SK-N-SH (cell line): ENCODE measurements around the gene PLCH1. TPM values are rescaled to one million over a fixed set of nuclear protein-coding genes. Genes with fewer than 3 reads are reported as not detected.

Experiments used
- CTCF ChIA-PET: fragments of 300-600, 350-600 bp; formaldehyde crosslinking; extraction: SDS; loops from one replicate; lab custom pipeline; 2021; lab: Yijun Ruan, JAX
- POLR2A ChIA-PET: fragments of 350-600 bp; sonication (Branson Sonifier 250); formaldehyde crosslinking; extraction: SDS; loops from one replicate; lab custom pipeline; 2020; ENCODE audit warnings: antibody characterized with exemption, inconsistent platforms; lab: Yijun Ruan, JAX
- DNase-seq: peaks from one replicate; pipeline ENCODE4 v3.0.0; 2012
- H2AFZ ChIP-seq: fragments of 200-600 bp; sonication (generic); 2 replicates; pipeline ENCODE4 v1.8.1; 2016; ENCODE audit warnings: antibody characterized with exemption, mild to moderate bottlenecking, low read depth
- H3F3A ChIP-seq: fragments of 200-600 bp; sonication (generic); replicated peaks from 2 replicates; pipeline ENCODE3; 2016; ENCODE audit warnings: antibody characterized with exemption, mild to moderate bottlenecking; ENCODE audit not compliant: insufficient read depth
- H3K27ac ChIP-seq, 2 experiments: fragments of 200-500 bp in 1 of 2; fragments of 200-600 bp in 1 of 2; sonication (Bioruptor generic) in 1 of 2; sonication (generic), shearing (Covaris generic) in 1 of 2; 2 replicates each; pipeline versions ENCODE4 v1.5.1 to v1.6.1; 2014 to 2016; ENCODE audit warnings: low read depth in 2 of 2, inconsistent platforms in 1 of 2, low read length in 1 of 2, mild to moderate bottlenecking in 1 of 2, mixed read lengths in 1 of 2
- H3K27me3 ChIP-seq: fragments of 200-600 bp; sonication (generic), shearing (Covaris generic); 2 replicates; pipeline ENCODE4 v1.6.1; 2016; ENCODE audit warnings: mixed run types; ENCODE audit not compliant: insufficient read depth
- H3K36me3 ChIP-seq, 2 experiments: fragments of 200-500 bp in 1 of 2; fragments of 200-600 bp in 1 of 2; sonication (Bioruptor generic) in 1 of 2; sonication (generic) in 1 of 2; replicated peaks in 1 of 2; 2 replicates each; pipeline versions ENCODE3 to v1.5.1; 2014 to 2016; ENCODE audit warnings: low read length in 1 of 2, mild to moderate bottlenecking in 1 of 2; ENCODE audit not compliant: insufficient read depth in 2 of 2, control insufficient read depth in 1 of 2
- H3K4me1 ChIP-seq, 2 experiments: fragments of 200-500 bp in 1 of 2; fragments of 200-600 bp in 1 of 2; sonication (Bioruptor generic) in 1 of 2; sonication (generic), shearing (Covaris generic) in 1 of 2; 2 replicates each; pipeline versions ENCODE4 v1.5.1 to v1.6.1; 2014 to 2016; ENCODE audit warnings: low read depth in 1 of 2, low read length in 1 of 2, mixed run types in 1 of 2; ENCODE audit not compliant: insufficient read depth in 2 of 2, control insufficient read depth in 1 of 2
- H3K4me2 ChIP-seq: fragments of 200-600 bp; sonication (generic), shearing (Covaris generic); 2 replicates; pipeline ENCODE4 v1.6.1; 2017; ENCODE audit warnings: mixed run types
- H3K4me3 ChIP-seq, 2 experiments: fragments of 200-500 bp in 1 of 2; fragments of 200-600 bp in 1 of 2; sonication (Bioruptor generic) in 1 of 2; sonication (generic), shearing (Covaris generic) in 1 of 2; 2 replicates each; pipeline versions ENCODE4 v1.5.1 to v1.8.1; 2014 to 2016; ENCODE audit warnings: low read depth in 2 of 2, inconsistent platforms in 1 of 2, low read length in 1 of 2, mild to moderate bottlenecking in 1 of 2, mixed read lengths in 1 of 2, moderate library complexity in 1 of 2
- H3K79me2 ChIP-seq: fragments of 200-600 bp; sonication (generic); 2 replicates; pipeline ENCODE4 v1.8.1; 2017; ENCODE audit warnings: mild to moderate bottlenecking; ENCODE audit not compliant: insufficient read depth
- H3K9ac ChIP-seq: fragments of 200-600 bp; sonication (generic); 2 replicates; pipeline ENCODE4 v1.6.1; 2017; ENCODE audit warnings: mixed run types
- H3K9me2 ChIP-seq: fragments of 200-600 bp; sonication (generic); 2 replicates; pipeline ENCODE4 v1.6.1; 2017; ENCODE audit warnings: mixed run types
- H3K9me3 ChIP-seq: fragments of 200-600 bp; sonication (generic); 2 replicates; pipeline ENCODE4 v1.6.1; 2017; ENCODE audit warnings: mixed run types, mild to moderate bottlenecking, moderate library complexity
- H4K20me1 ChIP-seq: fragments of 200-600 bp; sonication (generic); 2 replicates; pipeline ENCODE4 v1.6.1; 2017; ENCODE audit warnings: mild to moderate bottlenecking, mixed run types; ENCODE audit not compliant: insufficient read depth
- EZH2phosphoT487 ChIP-seq: fragments of 200-600 bp; sonication (generic); IDR thresholded peaks from 2 replicates; pipeline ENCODE4 v1.6.1; 2017; ENCODE audit warnings: low read depth, mixed run types, mild to moderate bottlenecking, antibody characterized with exemption, moderate library complexity, borderline replicate concordance
- GATA2 ChIP-seq: sonication (generic); formaldehyde crosslinking; IDR thresholded peaks from 2 replicates; pipeline ENCODE4 v1.5.0; 2020; ENCODE audit warnings: mild to moderate bottlenecking, missing genetic modification reagents
- JUND ChIP-seq: IDR thresholded peaks from 2 replicates; pipeline ENCODE4 v1.4.0; 2012
- NRF1 ChIP-seq: IDR thresholded peaks from 2 replicates; pipeline ENCODE4 v1.6.1; 2012; ENCODE audit warnings: low read depth, mild to moderate bottlenecking, low read length
- POLR2AphosphoS5 ChIP-seq: IDR thresholded peaks from 2 replicates; pipeline ENCODE4 v1.6.1; 2012; ENCODE audit warnings: low read depth, low read length
- RAD21 ChIP-seq: IDR thresholded peaks from 2 replicates; pipeline ENCODE4 v1.6.1; 2012; ENCODE audit warnings: mild to moderate bottlenecking, low read length
- WGBS: methylation state at CpG from one replicate; pipeline ENCODE4 v1.1.6; 2017; ENCODE audit warnings: low lambda C conversion rate; 5-methylcytosine and 5-hydroxymethylcytosine counted together
- polyA plus RNA-seq, 3 experiments: library from polyadenylated mRNA; depleted of rRNA; stranded (reverse); fragments of >200 nt; gene quantifications; 2 replicates each; pipeline ENCODE4 v1.2.3, GENCODE V29; 2012
- TF ChIP-seq, protein P1 (sequence below): IDR thresholded peaks from 2 replicates; pipeline ENCODE4 v1.4.0; 2012; ENCODE audit warnings: low read depth, borderline replicate concordance
- TF ChIP-seq, protein P2 (sequence below): fragments of 200-600 bp; sonication (generic); IDR thresholded peaks from 2 replicates; pipeline ENCODE4 v1.6.1; 2017; ENCODE audit warnings: antibody characterized with exemption, mild to moderate bottlenecking, moderate library complexity

PLCH1 gene
- polyA plus RNA-seq, 1 of the 3 experiments (the other 2 are of a cell fraction), result 0.26 TPM

DNA sequence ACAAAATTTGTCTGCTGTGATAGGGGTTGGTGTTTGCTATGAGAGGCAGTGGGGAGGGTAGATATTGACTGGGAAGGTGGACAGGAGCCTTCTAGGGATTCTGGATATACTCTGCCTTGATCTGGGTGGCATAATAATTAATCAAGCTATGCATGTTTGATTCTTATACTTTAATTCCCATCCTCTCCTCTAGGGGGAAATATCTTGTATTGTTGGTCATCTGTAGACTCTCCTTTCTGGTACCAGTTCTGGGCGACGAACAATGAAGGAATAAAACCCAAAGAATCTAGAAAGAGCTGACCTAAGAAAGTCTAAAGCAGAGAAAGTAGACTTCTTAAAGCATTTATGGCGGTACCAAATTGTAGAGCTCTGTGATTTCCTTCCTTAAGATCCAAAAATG lies 253.2 kb downstream of the PLCH1 start:
- no peak overlapping the region for H3K9ac ChIP-seq
- no peak overlapping the region for H3K27ac ChIP-seq
- no peak overlapping the region for H2AFZ ChIP-seq
- 83% methylated on average over 3 of the region's 3 CpGs for WGBS
- CTCF ChIA-PET, result interaction anchor here (0.8 kb wide), 1 partner anchor 213 kb away, joined by 3 read pairs; no protein-coding TSS in a partner anchor
- no peaks in the 10 kb centered on the region for H3K79me2 ChIP-seq
- no peaks in the 10 kb centered on the region for H3K4me1 ChIP-seq
- POLR2A ChIA-PET, result no interaction called here
- DNase-seq, result no peak
- no peaks in the 10 kb centered on the region for H3K27me3 ChIP-seq
- no peaks in the 10 kb centered on the region for H4K20me1 ChIP-seq
- H3K4me3 ChIP-seq, result no peak overlapping the region
- no peaks in the 10 kb centered on the region for H3K9me2 ChIP-seq
- no peaks in the 10 kb centered on the region for H3K36me3 ChIP-seq
- TF ChIP-seq, protein P1, sequence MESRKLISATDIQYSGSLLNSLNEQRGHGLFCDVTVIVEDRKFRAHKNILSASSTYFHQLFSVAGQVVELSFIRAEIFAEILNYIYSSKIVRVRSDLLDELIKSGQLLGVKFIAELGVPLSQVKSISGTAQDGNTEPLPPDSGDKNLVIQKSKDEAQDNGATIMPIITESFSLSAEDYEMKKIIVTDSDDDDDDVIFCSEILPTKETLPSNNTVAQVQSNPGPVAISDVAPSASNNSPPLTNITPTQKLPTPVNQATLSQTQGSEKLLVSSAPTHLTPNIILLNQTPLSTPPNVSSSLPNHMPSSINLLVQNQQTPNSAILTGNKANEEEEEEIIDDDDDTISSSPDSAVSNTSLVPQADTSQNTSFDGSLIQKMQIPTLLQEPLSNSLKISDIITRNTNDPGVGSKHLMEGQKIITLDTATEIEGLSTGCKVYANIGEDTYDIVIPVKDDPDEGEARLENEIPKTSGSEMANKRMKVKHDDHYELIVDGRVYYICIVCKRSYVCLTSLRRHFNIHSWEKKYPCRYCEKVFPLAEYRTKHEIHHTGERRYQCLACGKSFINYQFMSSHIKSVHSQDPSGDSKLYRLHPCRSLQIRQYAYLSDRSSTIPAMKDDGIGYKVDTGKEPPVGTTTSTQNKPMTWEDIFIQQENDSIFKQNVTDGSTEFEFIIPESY, result no peak
- TF ChIP-seq, protein P2, sequence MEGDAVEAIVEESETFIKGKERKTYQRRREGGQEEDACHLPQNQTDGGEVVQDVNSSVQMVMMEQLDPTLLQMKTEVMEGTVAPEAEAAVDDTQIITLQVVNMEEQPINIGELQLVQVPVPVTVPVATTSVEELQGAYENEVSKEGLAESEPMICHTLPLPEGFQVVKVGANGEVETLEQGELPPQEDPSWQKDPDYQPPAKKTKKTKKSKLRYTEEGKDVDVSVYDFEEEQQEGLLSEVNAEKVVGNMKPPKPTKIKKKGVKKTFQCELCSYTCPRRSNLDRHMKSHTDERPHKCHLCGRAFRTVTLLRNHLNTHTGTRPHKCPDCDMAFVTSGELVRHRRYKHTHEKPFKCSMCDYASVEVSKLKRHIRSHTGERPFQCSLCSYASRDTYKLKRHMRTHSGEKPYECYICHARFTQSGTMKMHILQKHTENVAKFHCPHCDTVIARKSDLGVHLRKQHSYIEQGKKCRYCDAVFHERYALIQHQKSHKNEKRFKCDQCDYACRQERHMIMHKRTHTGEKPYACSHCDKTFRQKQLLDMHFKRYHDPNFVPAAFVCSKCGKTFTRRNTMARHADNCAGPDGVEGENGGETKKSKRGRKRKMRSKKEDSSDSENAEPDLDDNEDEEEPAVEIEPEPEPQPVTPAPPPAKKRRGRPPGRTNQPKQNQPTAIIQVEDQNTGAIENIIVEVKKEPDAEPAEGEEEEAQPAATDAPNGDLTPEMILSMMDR, result peak; percentile 29; the same call in 1 of the 2 replicates
- TF ChIP-seq GATA2 (CRISPR knock-in tag), result no peak
- H3K9me3 ChIP-seq, result no peaks in the 10 kb centered on the region
- H3K4me2 ChIP-seq, result no peak overlapping the region
- H3F3A ChIP-seq, result no peaks in the 10 kb centered on the region

DNA sequence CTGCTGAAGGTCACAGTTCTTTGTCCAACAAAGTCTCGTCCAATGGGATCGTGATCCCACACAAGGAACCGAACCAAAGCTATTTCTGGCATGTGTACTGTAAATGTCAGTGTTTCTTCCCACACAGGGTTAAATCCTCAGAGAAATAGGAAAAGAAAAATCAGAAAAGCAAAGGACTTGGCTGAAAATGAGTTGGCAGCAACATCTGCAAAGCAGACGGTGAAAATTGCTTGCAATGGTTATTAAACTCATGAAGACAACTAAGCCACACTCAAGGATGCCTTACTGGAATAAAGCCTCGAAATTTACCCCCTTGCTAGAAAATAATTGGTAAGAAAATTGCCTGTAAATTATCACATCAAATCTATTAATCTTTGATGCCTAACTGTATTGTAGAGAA lies 256.2 kb downstream of the PLCH1 start:
- Histone ChIP-seq H3K9me3 (no peaks in the 10 kb centered on the region), H3K9ac (no peak overlapping the region)
- 62% methylated on average over 5 of the region's 5 CpGs for WGBS

More for the DNA sequence above, 256.2 kb downstream of the PLCH1 start:
- H3K4me2 ChIP-seq, result no peak overlapping the region
- H2AFZ ChIP-seq, result no peak overlapping the region
- no peaks in the 10 kb centered on the region for H3K9me2 ChIP-seq
- no peaks in the 10 kb centered on the region for H3K36me3 ChIP-seq
- ChIA-PET CTCF (no interaction called here), POLR2A (no interaction called here)
- no peaks in the 10 kb centered on the region for H3F3A ChIP-seq
- no peak overlapping the region for H3K27ac ChIP-seq
- peaks cover 0 to 4% of the 10 kb centered on the region in 2 experiments; a peak in 2 of 4 replicates for H3K4me1 ChIP-seq
- H3K27me3 ChIP-seq, result no peaks in the 10 kb centered on the region
- DNase-seq, result no peak
- no peak overlapping the region for H3K4me3 ChIP-seq
- no peaks in the 10 kb centered on the region for H3K79me2 ChIP-seq
- TF ChIP-seq, protein P2, result no peak
- no peak for TF ChIP-seq NRF1
- TF ChIP-seq RAD21, result no peak
- no peak for TF ChIP-seq EZH2phosphoT487
- TF ChIP-seq JUND, result no peak
- no peak for TF ChIP-seq POLR2AphosphoS5
- no peaks in the 10 kb centered on the region for H4K20me1 ChIP-seq
